Right lobe of liver (tissue), 6 donors: ENCODE data around the gene NME9. TPM values are rescaled to one million over a fixed set of nuclear protein-coding genes. Genes with fewer than 3 reads are reported as not detected.
A peak's percentile ranks its signal among the peaks of the same experiment; 100 is the strongest.

Experiments used
- ATAC-seq, 4 donors: fragments of 200-7000 bp; cut with Tn5 transposase; one replicate each; pipeline ENCODE4 v1.9.1; 2020; ENCODE audit warnings: mild to moderate bottlenecking in 4 of 4, moderate library complexity in 4 of 4
- DNase-seq, 3 donors: peaks; one replicate each; pipeline ENCODE4 v3.0.0-alpha.2; 2020
- H3K27ac ChIP-seq, 3 donors: fragments of 200-600 bp; one replicate each; pipeline ENCODE4 v1.8.0; 2022
- H3K27me3 ChIP-seq, 2 donors: fragments of 200-600 bp; one replicate each; pipeline ENCODE4 v1.8.0; 2022
- H3K36me3 ChIP-seq, 4 donors: fragments of 200-600 bp; sonication (generic) in 1 of 4; one replicate each; pipeline versions ENCODE4 v1.5.1 to v1.8.0; 2017 to 2022; ENCODE audit warnings: control low read depth in 1 of 4
- H3K4me1 ChIP-seq, 4 donors: fragments of 200-600 bp; sonication (generic) in 1 of 4; one replicate each; pipeline versions ENCODE4 v1.5.1 to v1.8.0; 2017 to 2022; ENCODE audit warnings: control low read depth in 1 of 4
- H3K4me3 ChIP-seq, 3 donors: fragments of 200-600 bp; one replicate each; pipeline ENCODE4 v1.8.0; 2022
- H3K9me3 ChIP-seq, 4 donors: fragments of 200-600 bp; sonication (generic) in 1 of 4; one replicate each; pipeline versions ENCODE4 v1.5.1 to v1.8.0; 2017 to 2022; ENCODE audit warnings: control low read depth in 1 of 4
- POLR2A ChIP-seq: fragments of 450-650 bp; IDR thresholded peaks from one replicate; pipeline ENCODE4 v1.6.1; 2017; ENCODE audit warnings: antibody characterized with exemption, mild to moderate bottlenecking
- WGBS: methylation state at CpG from one replicate; pipeline ENCODE4 v1.1.6; 2018; ENCODE audit warnings: low coverage, low lambda C conversion rate; ENCODE audit not compliant: insufficient coverage; ENCODE audit errors: missing lambda C conversion rate; 5-methylcytosine and 5-hydroxymethylcytosine counted together
- intact Hi-C, 2 donors: fragments of 100-400 bp; cut with DNase I; formaldehyde crosslinking; loops; one replicate each; pipeline versions ENCODE4 v1.11.2 to v1.14.1; 2022
- total RNA-seq, 6 experiments: library from RNA; depleted of rRNA in 2 of 6; stranded (reverse); fragments of >200 nt in 2 of 6; fragmentation: NEBNext Ultra II Directional in 3 of 6; extraction: Animal tissue kit (Norgen Biotek cat#: 25700) in 3 of 6; gene quantifications; one replicate each; pipeline versions ENCODE4 v1.1.0 to v1.2.4, GENCODE V29; 2016 to 2023
- TF ChIP-seq, protein P1 (sequence below), 4 donors: fragments of 200-600 bp in 3 of 4; fragments of 450-650 bp in 1 of 4; IDR thresholded peaks; one replicate each; pipeline versions ENCODE4 v1.5.1 to v1.8.0; 2016 to 2022; ENCODE audit warnings: antibody characterized with exemption in 4 of 4, mild to moderate bottlenecking in 2 of 4
- donor health status: DM: no; HTN: yes; CAD: no.
- donor health status: DM: no; HTN: no; CAD: no.
- donor health status: DM: no; HTN: no; CAD: no.
- donor health status: DM: no; HTN: yes; CAD: no.
- donor health status: DM: no; HTN: yes; CAD: no.

The NME9 gene
- total RNA-seq, 6 experiments from 2014 or later, result not detected

DNA sequence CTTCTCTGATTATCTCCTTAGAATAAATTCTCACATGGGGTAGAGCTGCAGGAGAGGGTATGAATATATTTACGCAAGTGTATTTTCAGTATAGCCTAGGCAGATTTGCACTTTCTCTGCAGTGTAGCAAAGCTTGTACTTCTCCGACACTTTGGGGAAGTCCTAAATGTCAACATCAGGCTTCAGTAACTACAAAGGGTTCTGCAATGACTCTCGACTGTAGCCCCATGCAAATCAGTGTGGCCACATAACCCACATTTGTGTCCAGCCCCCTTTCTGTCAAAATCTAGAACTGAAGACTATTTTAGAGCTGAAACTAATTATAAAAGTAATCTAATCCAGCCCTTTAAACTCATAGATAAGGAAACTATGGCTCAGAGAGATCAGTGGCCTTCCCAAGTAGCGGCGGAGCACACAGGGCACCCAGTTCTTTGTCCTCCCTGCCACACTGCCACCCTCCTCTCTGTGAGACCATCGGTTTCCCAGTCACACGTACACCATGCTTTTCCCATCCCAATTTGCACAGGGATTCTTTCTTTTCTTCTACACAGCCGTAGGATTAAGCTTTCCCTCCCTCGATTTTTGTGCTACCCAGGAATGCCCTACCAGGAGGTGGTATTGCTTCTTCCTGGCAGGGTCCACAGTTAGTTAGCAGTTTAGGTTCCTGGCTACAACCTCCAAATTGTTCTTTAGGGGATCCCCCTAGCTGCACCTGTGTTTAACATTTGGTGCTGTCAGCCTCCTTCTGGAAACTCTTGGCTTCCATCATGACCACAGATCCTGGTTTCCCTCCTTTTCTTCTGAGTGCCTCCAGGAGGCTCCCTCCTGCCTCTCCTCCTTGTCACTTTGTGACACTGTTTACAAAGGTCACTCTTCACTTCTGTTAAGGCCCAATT lies 41.7 kb upstream of the NME9 start:
- no peaks in the 10 kb centered on the region for H3K36me3 ChIP-seq
- no peak for TF ChIP-seq POLR2A
- TF ChIP-seq, protein P1, sequence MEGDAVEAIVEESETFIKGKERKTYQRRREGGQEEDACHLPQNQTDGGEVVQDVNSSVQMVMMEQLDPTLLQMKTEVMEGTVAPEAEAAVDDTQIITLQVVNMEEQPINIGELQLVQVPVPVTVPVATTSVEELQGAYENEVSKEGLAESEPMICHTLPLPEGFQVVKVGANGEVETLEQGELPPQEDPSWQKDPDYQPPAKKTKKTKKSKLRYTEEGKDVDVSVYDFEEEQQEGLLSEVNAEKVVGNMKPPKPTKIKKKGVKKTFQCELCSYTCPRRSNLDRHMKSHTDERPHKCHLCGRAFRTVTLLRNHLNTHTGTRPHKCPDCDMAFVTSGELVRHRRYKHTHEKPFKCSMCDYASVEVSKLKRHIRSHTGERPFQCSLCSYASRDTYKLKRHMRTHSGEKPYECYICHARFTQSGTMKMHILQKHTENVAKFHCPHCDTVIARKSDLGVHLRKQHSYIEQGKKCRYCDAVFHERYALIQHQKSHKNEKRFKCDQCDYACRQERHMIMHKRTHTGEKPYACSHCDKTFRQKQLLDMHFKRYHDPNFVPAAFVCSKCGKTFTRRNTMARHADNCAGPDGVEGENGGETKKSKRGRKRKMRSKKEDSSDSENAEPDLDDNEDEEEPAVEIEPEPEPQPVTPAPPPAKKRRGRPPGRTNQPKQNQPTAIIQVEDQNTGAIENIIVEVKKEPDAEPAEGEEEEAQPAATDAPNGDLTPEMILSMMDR (IDR thresholded peaks at IDR 0.05), result no peak
- no peak overlapping the region for H3K27ac ChIP-seq
- H3K27me3 ChIP-seq, result no peaks in the 10 kb centered on the region
- H3K4me1 ChIP-seq, result no peaks in the 10 kb centered on the region
- intact Hi-C loops, result no loop called here
- H3K9me3 ChIP-seq, result no peaks in the 10 kb centered on the region
- 74% methylated on average over 7 of the region's 9 CpGs for WGBS
- ATAC-seq (peak; percentile 39 to 62 (median 50)), DNase-seq (no peak)
- H3K4me3 ChIP-seq, result no peak overlapping the region

DNA sequence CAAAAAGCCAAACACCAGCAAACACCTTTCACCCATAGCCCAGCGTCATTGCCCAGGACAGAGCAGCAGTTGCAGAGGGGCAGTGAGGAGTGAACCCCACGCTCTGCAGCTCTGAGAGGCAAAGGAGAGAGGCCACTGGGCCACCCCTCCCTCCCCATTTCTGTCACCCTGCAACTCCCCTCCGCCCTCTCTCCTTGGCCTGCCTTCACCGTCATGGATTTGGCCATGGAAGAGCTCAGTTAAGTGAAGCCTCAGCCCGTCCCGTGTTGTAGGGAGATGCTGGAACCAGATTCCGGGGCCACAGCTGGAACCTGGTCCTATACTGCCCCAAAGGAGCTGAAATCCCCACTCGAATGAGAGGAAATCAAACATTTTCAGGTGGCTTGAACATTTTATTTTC lies 40.7 kb upstream of the NME9 start:
- ATAC-seq, result no peak
- Histone ChIP-seq H3K27me3 (no peaks in the 10 kb centered on the region), H3K4me3 (no peak overlapping the region), H3K36me3 (no peaks in the 10 kb centered on the region), H3K9me3 (no peaks in the 10 kb centered on the region), H3K4me1 (no peaks in the 10 kb centered on the region), H3K27ac (no peak overlapping the region)
- TF ChIP-seq POLR2A, result no peak
- TF ChIP-seq, protein P1 (IDR thresholded peaks at IDR 0.05), result no peak
- intact Hi-C loops, result no loop called here
- DNase-seq, result no peak
- WGBS, result 71% methylated on average over 4 of the region's 8 CpGs

DNA sequence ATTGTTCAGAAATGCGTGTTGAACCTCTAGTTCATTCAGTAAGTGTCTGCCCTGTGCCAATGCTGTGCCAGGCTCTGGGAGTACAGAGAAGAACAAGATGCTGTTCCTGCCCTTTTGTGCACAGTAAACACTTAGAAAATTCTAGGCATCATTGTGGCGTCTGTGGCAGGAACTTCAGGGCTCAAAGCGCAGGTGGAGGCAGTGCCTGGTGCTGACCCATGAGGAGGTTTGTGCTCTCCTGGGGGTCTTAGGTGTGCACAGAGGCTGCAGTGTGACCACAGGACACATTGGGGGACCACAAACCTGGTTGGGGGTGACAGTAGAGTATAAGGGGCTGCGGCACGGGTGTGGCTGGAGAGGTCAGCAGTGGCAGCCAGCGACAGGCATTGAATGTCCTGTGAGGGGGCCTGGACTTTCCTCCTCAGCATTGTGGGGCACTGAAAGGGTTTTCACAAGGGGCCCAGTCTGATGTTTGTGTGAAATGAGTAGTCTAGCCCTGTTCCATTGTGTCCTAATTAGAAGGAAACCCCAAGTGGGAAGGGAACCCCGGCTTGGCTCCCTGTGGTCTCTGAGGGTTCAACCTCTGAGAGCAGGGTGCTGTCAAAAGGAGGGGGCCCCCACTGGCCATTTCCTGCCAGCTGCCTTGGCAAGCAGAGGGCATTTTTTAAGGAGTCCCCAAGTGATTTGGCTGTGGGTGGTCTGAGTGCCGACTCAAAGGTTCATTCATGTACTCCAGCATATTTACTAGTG lies 39.7 kb upstream of the NME9 start:
- H3K36me3 ChIP-seq, result no peaks in the 10 kb centered on the region
- no peak overlapping the region for H3K4me3 ChIP-seq
- TF ChIP-seq POLR2A, result no peak
- TF ChIP-seq, protein P1 (IDR thresholded peaks at IDR 0.05), result no peak
- 82% methylated on average over 5 of the region's 8 CpGs for WGBS
- no peaks in the 10 kb centered on the region for H3K4me1 ChIP-seq
- H3K27me3 ChIP-seq, result no peaks in the 10 kb centered on the region
- H3K9me3 ChIP-seq, result no peaks in the 10 kb centered on the region
- DNase-seq (no peak), ATAC-seq (no peak)
- H3K27ac ChIP-seq, result no peak overlapping the region
- intact Hi-C loops, result no loop called here

DNA sequence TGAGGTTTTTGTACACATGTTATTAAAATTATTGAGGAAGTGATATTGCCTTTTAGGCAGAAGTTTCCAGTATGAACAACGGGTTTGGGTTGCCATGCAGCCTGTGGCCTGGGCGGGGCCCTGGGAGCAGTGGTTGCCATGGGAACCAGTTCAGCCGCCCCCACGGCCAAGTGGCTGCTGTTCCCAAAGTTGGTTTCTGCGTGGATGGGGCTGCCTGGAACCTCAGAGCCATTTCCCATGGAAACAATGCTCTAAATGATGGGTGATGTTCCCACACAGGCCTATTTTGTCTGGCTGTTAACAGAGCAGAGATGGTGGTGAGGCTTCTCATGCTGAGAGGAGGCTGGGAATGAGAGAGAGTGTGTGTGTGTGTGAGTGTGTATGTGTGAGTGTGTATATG lies 38.3 kb upstream of the NME9 start:
- Histone ChIP-seq H3K27ac (no peak overlapping the region), H3K9me3 (no peaks in the 10 kb centered on the region), H3K27me3 (no peaks in the 10 kb centered on the region), H3K36me3 (no peaks in the 10 kb centered on the region), H3K4me1 (no peaks in the 10 kb centered on the region), H3K4me3 (no peak overlapping the region)
- peak in 1 of 3 donors; percentile 44 for DNase-seq
- intact Hi-C loops, result no loop called here
- peak; percentile 30 to 57 (median 54) for ATAC-seq
- WGBS, result 56% methylated on average over 4 of the region's 5 CpGs
- no peak for TF ChIP-seq POLR2A
- TF ChIP-seq, protein P1 (IDR thresholded peaks at IDR 0.05), result no peak
